H1 (cell line): ENCODE results near the gene SLC12A7. TPM values are rescaled to one million over a fixed set of nuclear protein-coding genes. Genes with fewer than 3 reads are reported as not detected.
A peak's percentile ranks its signal among the peaks of the same experiment; 100 is the strongest.

Experiments used
- CTCF ChIA-PET: fragments of 300-600 bp; sonication (Branson Sonifier 250); formaldehyde crosslinking; loops from one replicate; lab custom pipeline; 2021; ENCODE audit not compliant: partially characterized antibody; lab: Charles Lee
- POLR2A ChIA-PET: fragments of 300-600 bp; sonication (Branson Sonifier 250); formaldehyde crosslinking; loops from one replicate; lab custom pipeline; 2021; ENCODE audit warnings: inconsistent platforms; ENCODE audit not compliant: partially characterized antibody; lab: Charles Lee
- DNase-seq, 2 experiments: peaks; one replicate each; pipeline versions ENCODE4 v3.0.0 to v3.0.0-alpha.2; 2010 to 2022; ENCODE audit warnings: low spot score in 2 of 2, low read depth in 1 of 2, mixed read lengths in 1 of 2
- FAIRE-seq: peaks from 2 replicates; lab custom pipeline; 2011; peaks lifted over from hg19 to GRCh38; lab: Jason Lieb, UNC
- H2AFZ ChIP-seq: 2 replicates; pipeline ENCODE4 v1.8.1; 2012; ENCODE audit warnings: low read length, inconsistent platforms
- H2AK5ac ChIP-seq: 2 replicates; pipeline ENCODE4 v1.6.1; 2013; ENCODE audit warnings: low read depth, low read length
- H2BK120ac ChIP-seq: replicated peaks from 2 replicates; pipeline ENCODE3; 2013; ENCODE audit warnings: low read depth, low read length, inconsistent platforms
- H2BK12ac ChIP-seq: 2 replicates; pipeline ENCODE4 v1.6.1; 2013; ENCODE audit warnings: low read depth, low read length
- H2BK15ac ChIP-seq: 2 replicates; pipeline ENCODE4 v1.6.1; 2013; ENCODE audit warnings: low read length
- H2BK20ac ChIP-seq: 2 replicates; pipeline ENCODE4 v1.6.1; 2013; ENCODE audit warnings: low read length
- H2BK5ac ChIP-seq: 2 replicates; pipeline ENCODE4 v1.6.1; 2013; ENCODE audit warnings: low read depth, low read length
- H3K14ac ChIP-seq: 2 replicates; pipeline ENCODE4 v1.6.1; 2013; ENCODE audit warnings: inconsistent platforms; ENCODE audit not compliant: insufficient read length
- H3K18ac ChIP-seq: 2 replicates; pipeline ENCODE4 v1.6.1; 2013; ENCODE audit warnings: low read length; ENCODE audit errors: extremely low read depth
- H3K23ac ChIP-seq: 2 replicates; pipeline ENCODE4 v1.6.1; 2013; ENCODE audit warnings: inconsistent platforms; ENCODE audit not compliant: insufficient read length
- H3K23me2 ChIP-seq: 2 replicates; pipeline ENCODE4 v1.6.1; 2013; ENCODE audit warnings: low read depth, low read length
- H3K27ac ChIP-seq: 2 replicates; pipeline ENCODE4 v1.6.1; 2011; ENCODE audit warnings: low read depth, low read length, inconsistent platforms
- H3K27me3 ChIP-seq, 4 experiments: replicated peaks in 1 of 4; 1 replicate in 1 of 4; 2 replicates in 3 of 4; pipeline versions ENCODE4 v1.6.1 to v1.8.1; 2011 to 2013; ENCODE audit warnings: low read length in 3 of 4, mild to moderate bottlenecking in 3 of 4, inconsistent platforms in 2 of 4, mixed read lengths in 2 of 4, moderate library complexity in 1 of 4; ENCODE audit not compliant: control insufficient read depth in 3 of 4, insufficient read depth in 3 of 4; ENCODE audit errors: extremely low read depth in 1 of 4
- H3K36me3 ChIP-seq, 4 experiments: 2 replicates each; pipeline versions ENCODE4 v1.6.1 to v1.8.1; 2011 to 2013; ENCODE audit warnings: mild to moderate bottlenecking in 4 of 4, low read length in 3 of 4, moderate library complexity in 2 of 4, control low read depth in 1 of 4, inconsistent platforms in 1 of 4; ENCODE audit not compliant: insufficient read depth in 4 of 4, control insufficient read depth in 2 of 4
- H3K4ac ChIP-seq: replicated peaks from 2 replicates; pipeline ENCODE3; 2013; ENCODE audit warnings: low read length, low read depth, mixed read lengths, inconsistent platforms; ENCODE audit not compliant: insufficient read length
- H3K4me1 ChIP-seq, 4 experiments: replicated peaks in 1 of 4; 1 replicate in 1 of 4; 2 replicates in 3 of 4; pipeline versions ENCODE4 v1.6.1 to v1.8.1; 2011 to 2013; ENCODE audit warnings: low read length in 3 of 4, inconsistent platforms in 2 of 4, mixed read lengths in 1 of 4; ENCODE audit not compliant: insufficient read depth in 4 of 4, control insufficient read depth in 3 of 4
- H3K4me2 ChIP-seq, 2 experiments: 2 replicates each; pipeline versions ENCODE4 v1.6.1 to v1.8.1; 2011 to 2013; ENCODE audit warnings: low read depth in 2 of 2, low read length in 2 of 2, control low read depth in 1 of 2, inconsistent platforms in 1 of 2, mild to moderate bottlenecking in 1 of 2; ENCODE audit not compliant: insufficient read depth in 1 of 2
- H3K4me3 ChIP-seq, 4 experiments: fragments of 200-600, 300-600 bp in 1 of 4; sonication (generic), shearing (Covaris generic), sonication (Bioruptor Twin) in 1 of 4; 2 replicates each; pipeline versions ENCODE4 v1.5.1 to v1.8.1; 2011 to 2016; ENCODE audit warnings: low read length in 4 of 4, low read depth in 3 of 4, control low read depth in 2 of 4, inconsistent platforms in 2 of 4, mild to moderate bottlenecking in 2 of 4, mixed read lengths in 1 of 4, moderate library complexity in 1 of 4; ENCODE audit not compliant: insufficient read depth in 2 of 4; ENCODE audit errors: extremely low read depth in 1 of 4
- H3K56ac ChIP-seq: replicated peaks from 2 replicates; pipeline ENCODE3; 2013; ENCODE audit warnings: low read depth, mild to moderate bottlenecking, mixed read lengths, low read length, inconsistent platforms; ENCODE audit not compliant: insufficient read length
- H3K79me1 ChIP-seq: 2 replicates; pipeline ENCODE4 v1.6.1; 2013; ENCODE audit warnings: low read depth, low read length, control low read depth
- H3K79me2 ChIP-seq, 2 experiments: 2 replicates each; pipeline versions ENCODE4 v1.6.1 to v1.8.1; 2012 to 2013; ENCODE audit warnings: low read length in 2 of 2, mild to moderate bottlenecking in 2 of 2, inconsistent platforms in 1 of 2; ENCODE audit not compliant: insufficient read depth in 2 of 2, control insufficient read depth in 1 of 2
- H3K9ac ChIP-seq, 4 experiments: replicated peaks in 1 of 4; 1 replicate in 1 of 4; 2 replicates in 3 of 4; pipeline versions ENCODE4 v1.6.1 to v1.8.1; 2011 to 2013; ENCODE audit warnings: low read depth in 3 of 4, low read length in 3 of 4, control low read depth in 2 of 4, mild to moderate bottlenecking in 2 of 4, moderate library complexity in 2 of 4, inconsistent platforms in 1 of 4; ENCODE audit errors: extremely low read depth in 1 of 4
- H3K9me3 ChIP-seq, 2 experiments: 2 replicates each; pipeline versions ENCODE4 v1.6.1 to v1.8.1; 2012 to 2013; ENCODE audit warnings: mild to moderate bottlenecking in 2 of 2, moderate library complexity in 2 of 2, control low read depth in 1 of 2, inconsistent platforms in 1 of 2, low read depth in 1 of 2, low read length in 1 of 2, mixed read lengths in 1 of 2; ENCODE audit not compliant: insufficient read depth in 2 of 2
- H4K20me1 ChIP-seq, 2 experiments: replicated peaks in 1 of 2; 2 replicates each; pipeline versions ENCODE3 to v1.8.1; 2011 to 2013; ENCODE audit warnings: inconsistent platforms in 2 of 2, low read length in 2 of 2, mild to moderate bottlenecking in 1 of 2; ENCODE audit not compliant: insufficient read depth in 2 of 2, control insufficient read depth in 1 of 2
- H4K5ac ChIP-seq: 2 replicates; pipeline ENCODE4 v1.6.1; 2013; ENCODE audit warnings: low read length, low read depth, mixed read lengths, inconsistent platforms; ENCODE audit not compliant: insufficient read length
- H4K8ac ChIP-seq: 2 replicates; pipeline ENCODE4 v1.8.0; 2013; ENCODE audit warnings: mild to moderate bottlenecking, moderate library complexity, low read length, inconsistent platforms; ENCODE audit not compliant: insufficient read depth; ENCODE audit errors: extremely low read depth
- H4K91ac ChIP-seq: replicated peaks from 2 replicates; pipeline ENCODE3; 2013; ENCODE audit warnings: low read length, mixed read lengths, inconsistent platforms; ENCODE audit not compliant: insufficient read length
- ASH2L ChIP-seq: fragments of 200-600, 300-600 bp; sonication (generic); IDR thresholded peaks from one replicate; pipeline ENCODE4 v1.7.1; 2017; ENCODE audit warnings: low read length
- ATF2 ChIP-seq: IDR thresholded peaks from 2 replicates; pipeline ENCODE4 v1.6.1; 2012; ENCODE audit warnings: low read length, inconsistent platforms
- BCL11A ChIP-seq, 2 experiments: IDR thresholded peaks; one replicate each; pipeline ENCODE4 v1.6.1; 2011; ENCODE audit warnings: low read depth in 2 of 2, low read length in 2 of 2, mild to moderate bottlenecking in 2 of 2
- CEBPB ChIP-seq: IDR thresholded peaks from 2 replicates; pipeline ENCODE4 v1.6.1; 2012; ENCODE audit warnings: low read depth, low read length
- EP300 ChIP-seq, 2 experiments: IDR thresholded peaks; 1 replicate in 1 of 2; 2 replicates in 1 of 2; pipeline ENCODE4 v1.6.1; 2011 to 2012; ENCODE audit warnings: low read depth in 2 of 2, low read length in 2 of 2, mild to moderate bottlenecking in 2 of 2, borderline replicate concordance in 1 of 2, inconsistent platforms in 1 of 2, moderate library complexity in 1 of 2
- FOSL1 ChIP-seq: IDR thresholded peaks from 2 replicates; pipeline ENCODE4 v1.6.1; 2011; ENCODE audit warnings: mild to moderate bottlenecking, low read depth, low read length, moderate library complexity; ENCODE audit not compliant: insufficient read depth
- GTF2F1 ChIP-seq: IDR thresholded peaks from 2 replicates; pipeline ENCODE4 v1.6.1; 2012; ENCODE audit warnings: low read depth, low read length, improper control_type of control experiment, borderline replicate concordance
- KDM1A ChIP-seq: fragments of 200-600, 300-600 bp; sonication (generic); IDR thresholded peaks from 2 replicates; pipeline ENCODE4 v1.7.1; 2016; ENCODE audit warnings: mild to moderate bottlenecking, low read length, borderline replicate concordance
- KDM4A ChIP-seq: IDR thresholded peaks from one replicate; pipeline ENCODE4 v1.7.1; 2012; ENCODE audit warnings: low read depth, mild to moderate bottlenecking, moderate library complexity, low read length, inconsistent platforms; ENCODE audit not compliant: severe bottlenecking
- MAFK ChIP-seq: IDR thresholded peaks from 2 replicates; pipeline ENCODE4 v1.6.1; 2012; ENCODE audit warnings: low read depth, mild to moderate bottlenecking, improper control_type of control experiment, low read length
- RBBP5 ChIP-seq: IDR thresholded peaks from 2 replicates; pipeline ENCODE4 v1.7.1; 2012; ENCODE audit warnings: low read depth, mild to moderate bottlenecking, inconsistent platforms, low read length, moderate library complexity, borderline replicate concordance
- SIRT6 ChIP-seq: IDR thresholded peaks from one replicate; pipeline ENCODE4 v1.7.1; 2012; ENCODE audit warnings: low read length, inconsistent platforms
- SP2 ChIP-seq: IDR thresholded peaks from 2 replicates; pipeline ENCODE4 v1.6.1; 2012; ENCODE audit warnings: mild to moderate bottlenecking, low read length, inconsistent platforms
- TEAD4 ChIP-seq: IDR thresholded peaks from 2 replicates; pipeline ENCODE4 v1.6.1; 2012; ENCODE audit warnings: low read depth, low read length, inconsistent platforms, mixed read lengths
- WGBS, 2 experiments: shearing (Covaris generic) in 1 of 2; methylation state at CpG; one replicate each; pipeline versions ENCODE4 v1.1.6 to v1.1.7; 2013 to 2015; ENCODE audit warnings: low lambda C conversion rate in 2 of 2, mixed read lengths in 2 of 2, inconsistent platforms in 1 of 2, low coverage in 1 of 2, missing lambda C conversion rate in 1 of 2; ENCODE audit not compliant: insufficient replicate concordance in 2 of 2, insufficient coverage in 1 of 2, insufficient read length in 1 of 2; ENCODE audit errors: extremely low coverage in 1 of 2, missing lambda C conversion rate in 1 of 2; 5-methylcytosine and 5-hydroxymethylcytosine counted together
- polyA plus RNA-seq, 7 experiments: library from polyadenylated mRNA; depleted of rRNA in 3 of 7; stranded (reverse) in 5 of 7; unstranded in 2 of 7; fragments of >200 nt in 5 of 7; fragments of 200-250 nt in 2 of 7; gene quantifications; 1 replicate in 5 of 7; 2 replicates in 1 of 7; 4 replicates in 1 of 7; pipeline versions ENCODE4 v1.2.1 to v1.2.3, GENCODE V29; 2011 to 2013; ENCODE audit warnings: missing spikeins in 2 of 7, mixed read lengths in 2 of 7
- total RNA-seq: library from RNA; stranded (reverse); fragmentation: NEBNext Ultra II Directional; extraction: Animal tissue kit (Norgen Biotek cat#: 25700); gene quantifications from 2 replicates; pipeline ENCODE4 v1.2.1, GENCODE V29; 2021

SLC12A7 gene
- total and polyA plus RNA-seq, 2 of the 8 experiments (the other 6 are each of a cell fraction or from before 2014, with no cell fraction given): 23.5 to 39.7 TPM

DNA sequence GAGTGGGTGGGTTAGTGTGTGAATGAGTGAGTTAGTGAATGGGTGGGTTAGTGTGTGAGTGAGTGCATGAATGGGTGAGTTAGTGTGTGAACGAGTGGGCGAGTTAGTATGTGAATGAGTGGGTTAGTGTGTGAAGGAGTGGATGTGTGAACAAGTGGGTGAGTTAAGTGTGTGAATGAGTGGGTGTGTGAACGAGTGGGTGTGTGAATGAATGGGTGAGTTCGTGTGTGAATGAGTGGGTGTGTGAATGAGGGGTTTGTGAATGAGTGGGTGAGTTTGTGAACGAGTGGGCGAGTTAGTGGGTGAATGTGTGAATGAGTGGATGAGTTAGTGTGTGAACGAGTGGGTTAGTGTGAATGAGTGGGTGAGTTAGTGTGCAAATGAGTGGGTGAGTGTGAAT, 69.2 kb downstream of the SLC12A7 start:
- ChIA-PET CTCF (no interaction called here), POLR2A (no interaction called here)
- no peak overlapping the region for H2BK15ac ChIP-seq
- FAIRE-seq (no peak), DNase-seq (no peak)
- H2BK20ac ChIP-seq: no peak overlapping the region
- H3K4me3 ChIP-seq: no peak overlapping the region
- H3K23me2 ChIP-seq: peaks cover 64% of the 10 kb centered on the region; the same call in 1 of the 2 replicates
- no peak overlapping the region for H3K4me2 ChIP-seq
- peaks cover 0 to 13% of the 10 kb centered on the region in 2 experiments for H4K20me1 ChIP-seq
- H2BK12ac ChIP-seq: no peak overlapping the region
- no peak overlapping the region for H2BK5ac ChIP-seq
- H4K5ac ChIP-seq: no peak overlapping the region
- no peak overlapping the region for H3K27ac ChIP-seq
- H3K79me1 ChIP-seq: no peaks in the 10 kb centered on the region
- H4K91ac ChIP-seq: no peak overlapping the region
- no peak overlapping the region for H3K14ac ChIP-seq
- H3K23ac ChIP-seq: no peak overlapping the region
- H2AK5ac ChIP-seq: no peak overlapping the region
- no peak overlapping the region for H2AFZ ChIP-seq
- H3K56ac ChIP-seq: peak overlapping the region; percentile 69
- WGBS, 2 experiments: 88 to 99% methylated on average over 7 of the region's 7 CpGs
- H3K79me2 ChIP-seq: no peaks in the 10 kb centered on the region
- no peak overlapping the region for H4K8ac ChIP-seq
- H3K4me1 ChIP-seq: no peaks in the 10 kb centered on the region; a peak in 1 of 7 replicates
- no peak overlapping the region for H3K9ac ChIP-seq
- H2BK120ac ChIP-seq: no peak overlapping the region
- H3K18ac ChIP-seq: no peak overlapping the region
- H3K36me3 ChIP-seq: no peaks in the 10 kb centered on the region
- H3K27me3 ChIP-seq: no peaks in the 10 kb centered on the region
- peaks cover 10 to 50% of the 10 kb centered on the region in 2 experiments for H3K9me3 ChIP-seq
- no peak overlapping the region for H3K4ac ChIP-seq
- TF ChIP-seq SIRT6 (no peak), KDM4A (no peak), TEAD4 (no peak), FOSL1 (no peak), RBBP5 (no peak), EP300 (IDR thresholded peaks at IDR 0.05; ENCODE audit: borderline replicate concordance in 1 of 2, low read depth in 2 of 2, low read length in 2 of 2) (no peak), SP2 (no peak), ATF2 (no peak), MAFK (no peak), KDM1A (no peak), BCL11A (IDR thresholded peaks at IDR 0.05; ENCODE audit: low read depth in 2 of 2, low read length in 2 of 2) (no peak), CEBPB (no peak), ASH2L (no peak), GTF2F1 (no peak)
